Transverse colon (tissue), 4 donors: Measurements from ENCODE around the gene RABGAP1L. TPM values are rescaled to one million over a fixed set of nuclear protein-coding genes. Genes with fewer than 3 reads are reported as not detected.

Experiments used
- DNase-seq: peaks from one replicate; pipeline ENCODE4 v3.0.0-alpha.2; 2019
- H3K27ac ChIP-seq, 4 donors: fragments of 200-600 bp; sonication (generic); 2 replicates each; pipeline ENCODE4 v1.5.1; 2016 to 2018; ENCODE audit warnings: inconsistent platforms in 4 of 4
- H3K27me3 ChIP-seq: fragments of 200-600 bp; sonication (generic); 2 replicates; pipeline ENCODE4 v1.5.1; 2017; ENCODE audit warnings: inconsistent platforms
- H3K36me3 ChIP-seq, 4 donors: fragments of 200-600 bp; sonication (generic); 2 replicates each; pipeline ENCODE4 v1.5.1; 2017 to 2019; ENCODE audit warnings: inconsistent platforms in 4 of 4
- H3K4me1 ChIP-seq, 4 donors: fragments of 200-600 bp; sonication (generic); 2 replicates each; pipeline ENCODE4 v1.5.1; 2017 to 2020; ENCODE audit warnings: inconsistent platforms in 4 of 4
- H3K4me3 ChIP-seq, 4 donors: fragments of 200-600 bp; sonication (generic); 1 replicate in 1 of 4; 2 replicates in 3 of 4; pipeline versions ENCODE4 v1.5.1 to v1.6.1; 2017 to 2019; ENCODE audit warnings: inconsistent platforms in 4 of 4
- H3K9me3 ChIP-seq, 2 donors: fragments of 200-600 bp; sonication (generic); 2 replicates each; pipeline ENCODE4 v1.5.1; 2017 to 2019; ENCODE audit warnings: inconsistent platforms in 2 of 2
- EP300 ChIP-seq: sonication (generic); formaldehyde crosslinking; IDR thresholded peaks from one replicate; pipeline ENCODE4 v1.6.1; 2017; ENCODE audit warnings: antibody characterized with exemption, low read depth
- POLR2A ChIP-seq: fragments of 450-650 bp; IDR thresholded peaks from one replicate; pipeline ENCODE4 v1.6.1; 2016; ENCODE audit warnings: antibody characterized with exemption, mild to moderate bottlenecking, moderate library complexity
- POLR2AphosphoS5 ChIP-seq, 3 donors: sonication (generic); formaldehyde crosslinking; IDR thresholded peaks; one replicate each; pipeline ENCODE4 v1.6.1; 2016; ENCODE audit warnings: antibody characterized with exemption in 3 of 3
- WGBS, 2 donors: methylation state at CpG; one replicate each; pipeline ENCODE4 v1.1.5; 2018; ENCODE audit warnings: low coverage in 1 of 2; 5-methylcytosine and 5-hydroxymethylcytosine counted together
- in situ Hi-C, 4 donors: fragments of 200-750 bp; cut with MboI; loops; one replicate each; pipeline versions ENCODE4 v1.15.0 to v1.15.1; 2017; ENCODE audit warnings: low sequenced_read_pairs in 3 of 4, low pct_ligation_motif_present in 1 of 4, low pct_unique_long_range_greater_than_20kb in 1 of 4
- intact Hi-C: fragments of 100-400 bp; cut with DNase I; formaldehyde crosslinking; loops from one replicate; pipeline ENCODE4 v1.15.1; 2023; ENCODE audit warnings: low total_unique reads
- total RNA-seq, 4 donors: library from RNA; depleted of rRNA; stranded (reverse); fragments of >200 nt; gene quantifications; one replicate each; pipeline ENCODE4 v1.1.0, GENCODE V29; 2016
- TF ChIP-seq, protein P1 (sequence below), 5 experiments: fragments of 200-600 bp in 3 of 5; fragments of 450-650 bp in 2 of 5; sonication (generic) in 3 of 5; IDR thresholded peaks; 1 replicate in 2 of 5; 2 replicates in 3 of 5; pipeline ENCODE4 v1.5.1; 2016 to 2017; ENCODE audit warnings: antibody characterized with exemption in 5 of 5, inconsistent platforms in 3 of 5, mild to moderate bottlenecking in 2 of 5, moderate library complexity in 1 of 5

Gene RABGAP1L
- total RNA-seq, 4 donors from 2014 or later, result 68.9 to 127 (median 99.9) TPM

DNA sequence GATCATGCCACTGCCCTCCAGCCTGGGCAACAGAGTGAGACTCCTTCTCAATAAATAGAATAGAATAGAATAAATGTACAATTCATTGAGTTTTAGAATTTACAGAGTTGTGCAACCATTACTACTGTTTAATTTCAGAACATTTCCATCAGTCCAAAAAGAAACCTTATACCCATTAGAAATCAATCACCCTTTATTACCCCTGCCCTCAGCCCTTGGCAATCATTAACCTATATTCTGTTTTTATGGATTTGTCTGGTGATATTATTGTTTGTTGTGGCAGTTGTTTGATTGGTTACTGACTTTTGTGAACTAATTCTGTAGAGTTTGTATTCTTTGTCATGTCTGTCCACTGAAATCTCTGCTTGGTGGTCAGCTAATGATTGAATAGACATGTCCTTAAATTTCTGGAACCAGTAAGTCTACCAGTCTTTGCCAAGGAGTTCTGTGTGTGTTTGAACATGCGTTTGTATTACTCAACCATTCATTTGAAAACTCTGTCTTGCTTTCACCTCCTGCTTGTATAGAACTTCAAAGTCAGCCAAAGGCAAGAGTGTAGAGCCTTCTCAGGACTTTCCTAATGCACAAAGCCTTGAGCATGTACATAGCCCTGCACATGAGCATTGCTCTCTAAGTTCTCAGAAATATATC is 497.2 kb downstream of the RABGAP1L start:
- Histone ChIP-seq H3K36me3 (no peaks in the 10 kb centered on the region), H3K27ac (no peak overlapping the region), H3K4me1 (no peaks in the 10 kb centered on the region), H3K9me3 (peaks cover 0 to 7% of the 10 kb centered on the region in 2 donors), H3K4me3 (no peak overlapping the region), H3K27me3 (no peaks in the 10 kb centered on the region)
- intact Hi-C loops (no loop called here), in situ Hi-C loops (no loop called here)
- WGBS, 2 donors, result 80 to 87% methylated on average over 1 of the region's 1 CpG
- TF ChIP-seq POLR2A (no peak), POLR2AphosphoS5 (IDR thresholded peaks at IDR 0.05) (no peak), EP300 (no peak)
- TF ChIP-seq, protein P1, sequence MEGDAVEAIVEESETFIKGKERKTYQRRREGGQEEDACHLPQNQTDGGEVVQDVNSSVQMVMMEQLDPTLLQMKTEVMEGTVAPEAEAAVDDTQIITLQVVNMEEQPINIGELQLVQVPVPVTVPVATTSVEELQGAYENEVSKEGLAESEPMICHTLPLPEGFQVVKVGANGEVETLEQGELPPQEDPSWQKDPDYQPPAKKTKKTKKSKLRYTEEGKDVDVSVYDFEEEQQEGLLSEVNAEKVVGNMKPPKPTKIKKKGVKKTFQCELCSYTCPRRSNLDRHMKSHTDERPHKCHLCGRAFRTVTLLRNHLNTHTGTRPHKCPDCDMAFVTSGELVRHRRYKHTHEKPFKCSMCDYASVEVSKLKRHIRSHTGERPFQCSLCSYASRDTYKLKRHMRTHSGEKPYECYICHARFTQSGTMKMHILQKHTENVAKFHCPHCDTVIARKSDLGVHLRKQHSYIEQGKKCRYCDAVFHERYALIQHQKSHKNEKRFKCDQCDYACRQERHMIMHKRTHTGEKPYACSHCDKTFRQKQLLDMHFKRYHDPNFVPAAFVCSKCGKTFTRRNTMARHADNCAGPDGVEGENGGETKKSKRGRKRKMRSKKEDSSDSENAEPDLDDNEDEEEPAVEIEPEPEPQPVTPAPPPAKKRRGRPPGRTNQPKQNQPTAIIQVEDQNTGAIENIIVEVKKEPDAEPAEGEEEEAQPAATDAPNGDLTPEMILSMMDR (IDR thresholded peaks at IDR 0.05), result no peak
- DNase-seq, result no peak

DNA sequence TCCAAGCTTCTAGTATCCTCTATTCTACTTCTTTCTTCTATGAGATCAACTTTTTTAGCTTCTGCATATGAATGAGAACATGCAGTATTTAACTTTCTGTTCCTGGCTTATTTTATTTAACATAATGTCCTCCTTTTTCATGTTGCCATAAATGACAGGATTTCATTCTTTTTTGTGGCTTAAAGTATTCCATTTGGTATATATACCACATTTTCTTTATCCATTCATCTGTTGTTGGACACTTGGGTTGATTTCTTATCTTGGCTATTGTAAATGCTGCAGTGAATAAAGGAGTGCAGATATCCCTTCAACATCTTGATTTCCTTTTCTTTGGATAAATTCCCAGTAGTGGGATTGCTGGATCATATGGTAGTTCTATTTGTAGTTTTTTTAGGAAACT is 498.1 kb downstream of the RABGAP1L start:
- in situ Hi-C loops, result no loop called here
- no peak for DNase-seq
- intact Hi-C loops, result no loop called here
- Histone ChIP-seq H3K4me3 (no peak overlapping the region), H3K27me3 (no peaks in the 10 kb centered on the region), H3K4me1 (no peaks in the 10 kb centered on the region), H3K27ac (no peak overlapping the region), H3K36me3 (no peaks in the 10 kb centered on the region), H3K9me3 (peaks cover 0 to 7% of the 10 kb centered on the region in 2 donors)
- TF ChIP-seq, protein P1 (IDR thresholded peaks at IDR 0.05), result no peak
- no peak for TF ChIP-seq POLR2A
- no peak for TF ChIP-seq POLR2AphosphoS5 (IDR thresholded peaks at IDR 0.05)
- TF ChIP-seq EP300, result no peak

DNA sequence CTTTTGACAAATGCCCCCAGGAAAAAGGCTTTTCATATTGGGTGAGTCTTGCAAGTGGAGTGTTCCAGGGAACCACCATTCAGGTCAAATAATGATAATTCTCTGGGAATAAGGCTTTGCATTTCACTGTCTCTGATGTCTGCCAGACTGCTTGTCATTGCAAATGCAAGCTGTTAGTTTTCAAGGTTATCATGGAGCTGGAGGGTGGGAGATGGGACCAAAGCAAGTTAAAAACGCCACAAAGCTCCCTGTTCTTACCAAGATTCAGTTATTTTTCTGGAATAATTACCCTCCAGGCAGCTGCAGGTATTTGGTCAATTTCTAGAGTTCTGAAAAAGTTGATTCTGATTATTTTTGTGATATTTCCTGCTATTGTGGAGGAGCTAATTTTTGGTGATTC is 498.6 kb downstream of the RABGAP1L start:
- no peaks in the 10 kb centered on the region for H3K4me1 ChIP-seq
- 67 to 88% methylated on average over 1 of the region's 1 CpG for WGBS, 2 donors
- intact Hi-C loops, result no loop called here

GRCh38 chr1:174659823-174660222 is 500.5 kb downstream of the RABGAP1L start:
- TF ChIP-seq POLR2A (no peak), POLR2AphosphoS5 (IDR thresholded peaks at IDR 0.05) (no peak), EP300 (no peak)
- TF ChIP-seq, protein P1 (IDR thresholded peaks at IDR 0.05), result no peak
- WGBS, 2 donors, result 83 to 87% methylated on average over 1 to 3 of the region's 3 CpGs
- H3K27ac ChIP-seq, result no peak overlapping the region
- H3K4me1 ChIP-seq, result no peaks in the 10 kb centered on the region
- in situ Hi-C loops, result no loop called here
- H3K9me3 ChIP-seq, result peaks cover 0 to 7% of the 10 kb centered on the region in 2 donors
- DNase-seq, result no peak
- H3K4me3 ChIP-seq, result no peak overlapping the region
- intact Hi-C loops, result no loop called here
- H3K27me3 ChIP-seq, result no peaks in the 10 kb centered on the region
- no peaks in the 10 kb centered on the region for H3K36me3 ChIP-seq

More for the DNA sequence above, 498.6 kb downstream of the RABGAP1L start:
- no peak for TF ChIP-seq POLR2A
- H3K27me3 ChIP-seq, result no peaks in the 10 kb centered on the region
- DNase-seq, result no peak
- in situ Hi-C loops, result no loop called here
- H3K27ac ChIP-seq, result no peak overlapping the region
- H3K36me3 ChIP-seq, result no peaks in the 10 kb centered on the region
- H3K4me3 ChIP-seq, result no peak overlapping the region
- H3K9me3 ChIP-seq, result peaks cover 0 to 7% of the 10 kb centered on the region in 2 donors

DNA sequence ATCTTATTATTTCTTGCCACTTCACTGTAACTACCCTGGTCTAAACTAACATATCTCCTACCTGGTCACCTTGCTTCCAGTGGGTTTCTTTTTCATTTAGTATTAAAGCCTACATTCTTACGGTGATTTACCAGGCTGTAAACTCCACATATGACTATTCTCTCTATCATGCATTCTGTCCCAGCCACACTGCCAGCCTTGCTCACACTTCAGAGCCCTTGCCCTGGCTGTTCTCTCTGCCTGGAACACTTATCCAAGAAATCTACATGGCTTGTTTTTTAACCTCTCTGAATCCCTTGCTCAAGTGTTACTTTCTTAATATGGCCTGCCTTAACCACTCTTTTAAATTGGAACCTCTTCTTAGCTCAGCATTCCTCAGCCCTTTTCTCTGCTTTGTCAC is 501.2 kb downstream of the RABGAP1L start:
- WGBS, 2 donors, result 77 to 100% methylated on average over 1 of the region's 1 CpG
- no peak overlapping the region for H3K27ac ChIP-seq
- intact Hi-C loops (no loop called here), in situ Hi-C loops (no loop called here)
- TF ChIP-seq, protein P1 (IDR thresholded peaks at IDR 0.05), result no peak
- no peak for TF ChIP-seq EP300
- TF ChIP-seq POLR2AphosphoS5 (IDR thresholded peaks at IDR 0.05), result no peak
- TF ChIP-seq POLR2A, result no peak
- H3K4me3 ChIP-seq, result no peak overlapping the region
- DNase-seq, result no peak
- no peaks in the 10 kb centered on the region for H3K36me3 ChIP-seq
- peaks cover 0 to 7% of the 10 kb centered on the region in 2 donors for H3K9me3 ChIP-seq
- H3K4me1 ChIP-seq, result no peaks in the 10 kb centered on the region
- H3K27me3 ChIP-seq, result no peaks in the 10 kb centered on the region
